C4-2B (cell line): ENCODE measurements around the gene SRRD.

Source experiments
- CTCF ChIP-seq: fragments of 450-650 bp; conservative IDR thresholded peaks from 2 replicates; pipeline ENCODE4 v1.5.1; 2017; ENCODE audit warnings: mild to moderate bottlenecking
- ZFX ChIP-seq: fragments of 450-650 bp; IDR thresholded peaks from 2 replicates; pipeline ENCODE4 v1.6.1; 2017

- TF ChIP-seq CTCF (no peak), ZFX (no peak)
These were observed 53.1 kb downstream of the SRRD start for GRCh38 chr22:26536762-26537134.
